Left kidney (tissue), 2 donors: ENCODE results near the gene CLEC14A. TPM values are rescaled to one million over a fixed set of nuclear protein-coding genes. Genes with fewer than 3 reads are reported as not detected.

Source experiments
- DNase-seq: peaks from one replicate; pipeline ENCODE4 v3.0.0-alpha.2; 2013
- polyA plus RNA-seq: library from polyadenylated mRNA; unstranded; fragments of 120-200 nt; gene quantifications from one replicate; pipeline ENCODE4 v1.2.1, GENCODE V29; 2013; ENCODE audit not compliant: insufficient read length

The CLEC14A gene
- polyA plus RNA-seq, 1 donor: 11.4 TPM

DNA sequence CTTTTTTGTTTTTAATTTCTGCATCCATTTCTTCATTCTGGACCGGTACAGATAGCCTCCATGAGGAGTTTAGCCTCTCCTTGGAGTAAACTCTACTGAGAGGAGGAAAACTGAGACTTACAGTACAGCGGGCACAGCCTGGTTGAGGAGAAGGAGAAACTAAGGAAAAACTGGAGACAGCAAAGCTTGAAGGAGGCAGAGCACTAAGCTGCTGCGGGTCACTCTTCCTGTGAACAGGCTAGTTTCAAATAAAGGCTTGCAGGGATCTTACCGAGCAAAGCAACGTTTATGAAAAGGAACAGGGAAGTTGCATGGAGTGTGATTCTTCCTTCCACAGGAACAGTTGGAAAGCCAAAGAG lies 48.5 kb downstream of the CLEC14A start:
- no peak for DNase-seq

DNA sequence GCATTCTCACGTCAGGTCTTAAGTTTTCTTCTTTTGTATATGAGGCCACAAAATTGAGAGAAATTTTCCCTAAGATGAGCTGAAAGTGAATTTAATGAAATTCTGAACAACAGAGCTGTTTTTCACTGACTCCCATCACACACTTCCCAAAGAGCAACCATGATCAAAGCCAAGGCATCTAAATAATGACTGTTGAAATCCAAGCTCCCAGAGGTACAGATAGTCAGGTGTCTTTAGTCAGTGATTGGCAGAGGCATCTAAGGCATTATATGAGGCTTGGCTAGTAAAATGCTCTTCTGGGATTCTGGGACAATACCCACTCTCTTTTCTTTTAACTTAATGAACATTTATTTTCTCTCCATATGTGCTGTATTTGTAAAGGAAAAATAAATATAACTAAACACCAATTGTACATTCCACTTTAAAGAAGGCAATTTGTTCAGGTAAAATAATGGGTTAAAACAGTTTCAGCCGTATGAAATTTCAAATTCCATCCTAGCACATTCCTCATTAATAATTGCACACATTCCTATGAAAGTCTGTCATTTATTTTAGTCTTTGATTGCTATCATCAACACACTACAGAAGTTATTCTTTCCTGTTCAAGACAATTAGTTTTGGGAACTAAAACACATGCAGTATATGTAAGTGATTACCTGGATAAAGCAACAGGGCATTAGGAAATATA lies 49.1 kb downstream of the CLEC14A start:
- no peak for DNase-seq

DNA sequence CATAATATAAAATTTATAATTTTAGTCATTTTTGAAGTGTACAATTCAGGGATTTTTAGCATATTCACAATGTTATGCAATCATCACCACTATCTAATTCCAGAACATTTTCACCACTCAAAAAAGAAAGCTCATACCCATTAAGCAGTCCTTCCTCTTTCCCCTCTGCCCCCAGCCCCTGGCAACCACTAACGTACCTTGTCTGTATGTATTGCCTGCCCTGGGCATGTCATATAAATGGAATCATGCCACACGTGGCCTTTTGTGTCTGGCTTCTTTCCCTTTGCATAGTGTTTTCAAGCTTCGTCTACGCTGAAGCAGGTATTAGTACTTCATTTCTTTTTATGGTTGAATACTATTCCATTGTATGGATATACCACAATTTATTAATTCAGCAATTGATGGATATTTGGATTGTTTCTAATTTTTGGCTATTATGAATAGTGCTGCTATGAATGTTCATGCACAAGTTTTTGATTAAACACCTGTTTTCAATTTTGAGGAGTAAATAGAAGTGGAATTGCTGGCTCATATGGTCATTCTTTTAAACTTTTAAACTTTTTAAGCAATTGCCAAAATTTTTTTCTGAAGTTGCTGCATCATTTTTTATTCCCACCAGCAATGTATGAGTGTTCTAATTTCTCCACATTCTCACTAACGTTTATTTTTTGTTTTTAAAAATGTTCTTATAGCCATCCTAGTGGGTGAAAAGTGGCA lies 49.8 kb downstream of the CLEC14A start:
- no peak for DNase-seq

DNA sequence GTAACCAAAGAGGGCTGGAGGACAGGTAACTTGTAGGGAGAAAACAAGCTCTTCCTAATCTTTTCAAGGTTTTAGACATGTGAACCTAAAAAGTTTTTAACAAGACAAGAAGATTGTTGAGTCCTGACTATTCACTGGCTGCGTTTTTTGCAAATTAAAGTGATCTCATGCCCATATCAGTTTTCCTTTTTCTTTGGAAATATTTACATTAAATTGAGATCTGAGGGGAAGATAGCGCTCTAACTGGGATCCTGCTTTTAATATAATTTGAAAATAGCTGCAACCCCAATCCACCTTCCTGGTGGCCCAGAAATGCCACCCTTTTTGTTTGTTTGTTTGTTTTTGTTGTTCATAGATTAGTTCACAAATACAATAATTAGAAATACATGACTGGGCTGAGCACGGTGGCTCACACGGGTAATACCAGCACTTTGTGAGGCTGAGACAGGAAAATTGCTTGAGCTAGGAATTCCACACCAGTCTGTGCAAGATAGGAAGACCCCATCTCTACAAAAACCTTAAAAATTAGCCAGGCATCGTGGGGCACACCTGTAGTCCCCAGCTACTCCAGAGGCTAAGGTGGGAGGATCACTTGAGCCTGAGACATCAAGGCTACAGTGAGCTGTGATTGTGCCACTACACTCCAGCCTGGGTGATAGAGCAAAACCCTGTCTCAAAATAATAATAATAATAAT lies 50.6 kb downstream of the CLEC14A start:
- no peak for DNase-seq

DNA sequence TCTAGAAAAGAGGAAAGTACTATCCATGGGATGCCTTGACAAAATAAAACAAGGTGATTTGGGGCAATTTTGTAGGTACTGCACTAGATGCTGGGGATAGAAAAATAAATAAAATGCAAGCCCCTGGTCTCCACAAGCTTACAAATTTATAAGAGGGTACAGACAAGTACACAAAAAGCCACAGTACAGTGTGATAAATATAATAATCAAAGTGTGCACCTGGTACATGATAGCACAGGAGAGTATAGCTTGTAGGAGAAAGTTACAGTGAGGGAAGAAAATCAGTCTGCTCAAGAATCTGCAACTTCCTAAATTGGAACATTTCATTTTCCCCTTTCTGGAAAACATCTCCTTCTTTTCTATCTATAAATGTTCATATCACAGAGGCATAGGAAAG lies 51.2 kb downstream of the CLEC14A start:
- DNase-seq: no peak

Other genes starting within 250 kb of the CLEC14A start
- 1.8 TPM for gene SSTR1, start 48.2 kb downstream of the CLEC14A start, polyA plus RNA-seq